ENCODE measurements around the gene TMEM238. TPM values are rescaled to one million over a fixed set of nuclear protein-coding genes. Genes with fewer than 3 reads are reported as not detected.

Gene TMEM238
- total RNA-seq, 1 donor from 2014 or later = 0.70 TPM

- peaks cover 19% of the 10 kb centered on the region for H3K27me3 Mint-ChIP-seq (ENCODE audit: unreplicated experiment)
- no peak overlapping the region for H3K27ac Mint-ChIP-seq (ENCODE audit: unreplicated experiment)
- H3K9me3 Mint-ChIP-seq (ENCODE audit: unreplicated experiment) = no peaks in the 10 kb centered on the region
- DNase-seq (ENCODE audit: extremely low spot score, unreplicated experiment) = no peak
- H3K36me3 Mint-ChIP-seq (ENCODE audit: unreplicated experiment) = no peaks in the 10 kb centered on the region
- H3K4me1 Mint-ChIP-seq (ENCODE audit: unreplicated experiment) = peaks cover 11% of the 10 kb centered on the region
- no peak for TF ChIP-seq CTCF (IDR thresholded peaks at IDR 0.05)
- no peak overlapping the region for H3K4me3 Mint-ChIP-seq (ENCODE audit: unreplicated experiment)
Observed at GRCh38 chr19:55358943-55359908, 24.9 kb downstream of the TMEM238 start.

- Mint-ChIP-seq H3K4me3 (ENCODE audit: unreplicated experiment) (no peak overlapping the region), H3K36me3 (ENCODE audit: unreplicated experiment) (no peaks in the 10 kb centered on the region)
Observed at GRCh38 chr19:55358493-55358892, 25.6 kb downstream of the TMEM238 start.

GRCh38 chr19:55355213-55355821 lies 28.8 kb downstream of the TMEM238 start:
- H3K27ac Mint-ChIP-seq (ENCODE audit: unreplicated experiment) = no peak overlapping the region
- DNase-seq (ENCODE audit: extremely low spot score, unreplicated experiment) = no peak
- no peak overlapping the region for H3K4me3 Mint-ChIP-seq (ENCODE audit: unreplicated experiment)
- peaks cover 41% of the 10 kb centered on the region for H3K27me3 Mint-ChIP-seq (ENCODE audit: unreplicated experiment)
- H3K4me1 Mint-ChIP-seq (ENCODE audit: unreplicated experiment) = peaks cover 18% of the 10 kb centered on the region
- H3K9me3 Mint-ChIP-seq (ENCODE audit: unreplicated experiment) = no peaks in the 10 kb centered on the region
- no peak for TF ChIP-seq CTCF (IDR thresholded peaks at IDR 0.05)
- H3K36me3 Mint-ChIP-seq (ENCODE audit: unreplicated experiment) = no peaks in the 10 kb centered on the region

More at GRCh38 chr19:55358493-55358892, 25.6 kb downstream of the TMEM238 start:
- no peak for DNase-seq (ENCODE audit: extremely low spot score, unreplicated experiment)
- TF ChIP-seq CTCF (IDR thresholded peaks at IDR 0.05) = no peak
- Mint-ChIP-seq H3K4me1 (ENCODE audit: unreplicated experiment) (peaks cover 8% of the 10 kb centered on the region), H3K9me3 (ENCODE audit: unreplicated experiment) (no peaks in the 10 kb centered on the region), H3K27ac (ENCODE audit: unreplicated experiment) (no peak overlapping the region), H3K27me3 (ENCODE audit: unreplicated experiment) (peaks cover 22% of the 10 kb centered on the region)

GRCh38 chr19:55354698-55355212 lies 29.3 kb downstream of the TMEM238 start, which contains the start of gene COX6B2:
TSS of gene COX6B2 (minus strand) at chr19:55354719. CDS start at chr19:55354521, 198 bp downstream.
- no peak within 1 kb of the TSS for H3K27ac Mint-ChIP-seq (ENCODE audit: unreplicated experiment)
- H3K4me1 Mint-ChIP-seq (ENCODE audit: unreplicated experiment) = peaks cover 18% of the 10 kb centered on the region
- H3K4me3 Mint-ChIP-seq (ENCODE audit: unreplicated experiment) = peak within 1 kb of the TSS; percentile 71
- H3K9me3 Mint-ChIP-seq (ENCODE audit: unreplicated experiment) = no peaks in the 10 kb centered on the region
- no peak for DNase-seq (ENCODE audit: extremely low spot score, unreplicated experiment)
- peaks cover 41% of the 10 kb centered on the region for H3K27me3 Mint-ChIP-seq (ENCODE audit: unreplicated experiment)
- TF ChIP-seq CTCF (IDR thresholded peaks at IDR 0.05) = no peak
- no peaks in the 10 kb centered on the region for H3K36me3 Mint-ChIP-seq (ENCODE audit: unreplicated experiment)
